K562 treated with DMSO at 1 percent for 24 hours (cell line): ENCODE measurements around the gene TOMM20L. TPM values are rescaled to one million over a fixed set of nuclear protein-coding genes. Genes with fewer than 3 reads are reported as not detected.

ENCODE experiments used
- total RNA-seq: library from RNA; unstranded; fragments of 300-600 nt; gene quantifications from 2 replicates; pipeline ENCODE4 v1.2.3, GENCODE V29; 2022; ENCODE audit warnings: low read depth; ENCODE audit not compliant: insufficient read depth

TOMM20L gene
- not detected in 2 replicates for total RNA-seq

GRCh38 chr14:58395812-58396788 is at the start of gene TOMM20L:
TOMM20L (plus strand) TSS chr14:58395930; CDS start chr14:58395958, 28 bp downstream.

DNA sequence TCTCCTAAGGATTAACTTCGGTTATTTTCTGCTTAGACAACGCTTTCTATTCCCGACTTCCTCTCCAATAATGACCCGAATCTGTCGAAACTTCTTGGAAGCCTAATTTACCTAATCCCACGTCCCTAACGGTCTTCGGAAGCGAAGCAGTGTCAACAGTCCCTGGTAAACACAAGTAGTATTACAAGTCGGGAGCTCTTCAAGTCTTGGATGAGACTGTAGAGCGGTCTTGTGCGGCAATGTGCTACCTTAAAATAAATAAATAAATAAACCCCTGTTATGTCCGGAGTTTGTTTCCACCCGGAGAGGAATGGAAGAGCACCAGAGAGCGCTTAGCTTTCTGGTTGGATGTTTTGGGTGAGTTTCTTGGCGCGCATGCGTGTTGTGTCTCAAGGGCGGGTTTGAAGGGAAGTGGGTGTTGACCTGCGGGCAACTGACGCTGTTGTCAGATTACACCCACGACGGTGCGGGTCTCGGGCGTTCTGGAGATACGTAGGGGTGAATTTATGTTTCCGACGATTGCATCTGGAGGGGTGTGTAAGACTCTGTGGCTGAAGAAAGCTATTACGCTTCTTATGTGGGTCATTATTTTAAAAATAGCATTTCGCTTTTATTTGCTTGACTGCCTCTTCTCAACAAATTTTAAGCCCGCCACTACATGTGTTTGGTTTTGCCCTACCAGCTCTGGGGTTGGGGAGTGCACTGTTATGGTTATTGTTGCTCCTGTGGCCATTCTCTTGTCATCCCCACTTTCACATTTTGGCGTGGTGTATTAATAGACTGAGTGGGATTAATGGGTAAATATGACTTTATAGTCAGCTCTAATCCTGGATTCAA is 31.8 kb downstream of the TOMM20L start, which contains the start of the genes KIAA0586 and TIMM9:
TSS of gene KIAA0586 (plus strand) at position 439 of the 837 bp plus-strand sequence. CDS start 546 bp downstream, outside the sequence.
TSS of gene TIMM9 (minus strand) at position 251 of the 837 bp plus-strand sequence. CDS start 15,586 bp downstream, outside the sequence.

Other genes with a start within 250 kb of the TOMM20L start
- gene ARMH4, start 243.7 kb upstream of the TOMM20L start, total RNA-seq = 0.16 and 0.58 TPM in 2 replicates
- gene ACTR10, start 195.8 kb upstream of the TOMM20L start, total RNA-seq = 14.6 and 25.2 TPM in 2 replicates
- gene PSMA3, start 151.1 kb upstream of the TOMM20L start, total RNA-seq = 138 and 139 TPM in 2 replicates
- 5.3 and 6.0 TPM in 2 replicates for gene ARID4A, start 97.4 kb upstream of the TOMM20L start, total RNA-seq
- 23.5 and 34.3 TPM in 2 replicates for gene TIMM9, start 31.6 kb downstream of the TOMM20L start, total RNA-seq
- gene KIAA0586, start 31.8 kb downstream of the TOMM20L start, total RNA-seq = 6.4 and 8.7 TPM in 2 replicates
- gene DACT1, start 242.0 kb downstream of the TOMM20L start, total RNA-seq = 0.21 TPM in 1 of 2 replicates, not detected in the other